HL-60/S4 (cell line): ENCODE results near the gene SYNPR.

ENCODE experiments used
- in situ Hi-C: fragments of 300-500 bp; cut with MboI; formaldehyde crosslinking; loops from 2 replicates; pipeline ENCODE4 v1.14.3; 2022; ENCODE audit warnings: low sequenced_read_pairs

SYNPR gene

GRCh38 chr3:63462732-63463131 lies 184.6 kb downstream of the SYNPR start:
- in situ Hi-C loops, result no loop called here

GRCh38 chr3:63467392-63467791 lies 189.3 kb downstream of the SYNPR start:
- in situ Hi-C loops, result no loop called here

GRCh38 chr3:63470745-63471144 lies 192.6 kb downstream of the SYNPR start:
- in situ Hi-C loops, result no loop called here

GRCh38 chr3:63471781-63472180 lies 193.7 kb downstream of the SYNPR start:
- in situ Hi-C loops, result no loop called here

- in situ Hi-C loops, result no loop called here
These were observed 195.6 kb downstream of the SYNPR start for GRCh38 chr3:63473641-63474166.

GRCh38 chr3:63474828-63475518 lies 196.9 kb downstream of the SYNPR start:
- in situ Hi-C loops, result no loop called here

GRCh38 chr3:63477494-63478129 lies 199.5 kb downstream of the SYNPR start:
- in situ Hi-C loops, result no loop called here

- in situ Hi-C loops, result no loop called here
These were observed 201.0 kb downstream of the SYNPR start for GRCh38 chr3:63478990-63479660.

- in situ Hi-C loops, result no loop called here
These were observed 201.5 kb downstream of the SYNPR start for GRCh38 chr3:63479661-63480035.

GRCh38 chr3:63481627-63482026 lies 203.5 kb downstream of the SYNPR start:
- in situ Hi-C loops, result no loop called here

GRCh38 chr3:63482341-63482740 lies 204.2 kb downstream of the SYNPR start:
- in situ Hi-C loops, result no loop called here

- in situ Hi-C loops, result no loop called here
These were observed 214.4 kb downstream of the SYNPR start for GRCh38 chr3:63492464-63492863.

- in situ Hi-C loops, result no loop called here
These were observed 215.0 kb downstream of the SYNPR start for GRCh38 chr3:63493101-63493500.

- in situ Hi-C loops, result no loop called here
These were observed 216.5 kb downstream of the SYNPR start for GRCh38 chr3:63494646-63495045.

GRCh38 chr3:63497641-63498040 lies 219.5 kb downstream of the SYNPR start:
- in situ Hi-C loops, result no loop called here

GRCh38 chr3:63500196-63500595 lies 222.1 kb downstream of the SYNPR start:
- in situ Hi-C loops, result no loop called here

- in situ Hi-C loops, result no loop called here
These were observed 230.2 kb downstream of the SYNPR start for GRCh38 chr3:63508305-63508704.

GRCh38 chr3:63508771-63509170 lies 230.7 kb downstream of the SYNPR start:
- in situ Hi-C loops, result no loop called here

GRCh38 chr3:63513791-63514190 lies 235.7 kb downstream of the SYNPR start:
- in situ Hi-C loops, result no loop called here

- in situ Hi-C loops, result no loop called here
These were observed 236.6 kb downstream of the SYNPR start for GRCh38 chr3:63514678-63515077.

GRCh38 chr3:63519426-63519825 lies 241.3 kb downstream of the SYNPR start:
- in situ Hi-C loops, result no loop called here

- in situ Hi-C loops, result no loop called here
These were observed 243.5 kb downstream of the SYNPR start for GRCh38 chr3:63521657-63522056.
